GM10266 (cell line): ENCODE results near the gene MSI2.

Source experiments
- DNase-seq: peaks from one replicate; pipeline ENCODE4 v3.0.0; 2012; ENCODE audit errors: extremely low spot score
- CTCF ChIP-seq: IDR thresholded peaks from 2 replicates; pipeline ENCODE4 v1.5.1; 2012; ENCODE audit warnings: mild to moderate bottlenecking, low read depth; ENCODE audit not compliant: control insufficient read depth, insufficient read depth; ENCODE audit errors: missing control alignments

Gene MSI2

DNA sequence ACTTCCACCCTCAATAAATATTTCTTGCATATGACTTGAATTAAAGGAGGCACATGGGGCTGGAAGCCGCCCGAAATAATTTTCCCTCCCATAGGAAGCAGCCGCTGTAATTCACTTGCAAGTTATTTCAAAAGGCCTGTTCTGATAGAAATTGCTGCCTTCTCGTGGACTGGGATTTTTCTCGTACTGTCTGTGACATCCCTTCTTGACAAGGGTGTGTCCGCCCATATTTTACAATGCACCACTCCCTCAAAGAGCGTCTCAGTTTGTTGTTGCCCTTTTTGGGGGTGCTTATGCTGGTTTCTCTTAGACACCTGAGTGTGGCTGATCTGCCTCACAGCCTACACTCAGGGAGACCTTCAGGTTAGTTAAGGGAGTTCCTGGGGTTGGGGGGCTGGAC is 160.0 kb downstream of the MSI2 start:
- no peak for TF ChIP-seq CTCF
- no peak for DNase-seq

GRCh38 chr17:57417956-57418355 is 161.6 kb downstream of the MSI2 start:
- no peak for TF ChIP-seq CTCF
- DNase-seq, result no peak

DNA sequence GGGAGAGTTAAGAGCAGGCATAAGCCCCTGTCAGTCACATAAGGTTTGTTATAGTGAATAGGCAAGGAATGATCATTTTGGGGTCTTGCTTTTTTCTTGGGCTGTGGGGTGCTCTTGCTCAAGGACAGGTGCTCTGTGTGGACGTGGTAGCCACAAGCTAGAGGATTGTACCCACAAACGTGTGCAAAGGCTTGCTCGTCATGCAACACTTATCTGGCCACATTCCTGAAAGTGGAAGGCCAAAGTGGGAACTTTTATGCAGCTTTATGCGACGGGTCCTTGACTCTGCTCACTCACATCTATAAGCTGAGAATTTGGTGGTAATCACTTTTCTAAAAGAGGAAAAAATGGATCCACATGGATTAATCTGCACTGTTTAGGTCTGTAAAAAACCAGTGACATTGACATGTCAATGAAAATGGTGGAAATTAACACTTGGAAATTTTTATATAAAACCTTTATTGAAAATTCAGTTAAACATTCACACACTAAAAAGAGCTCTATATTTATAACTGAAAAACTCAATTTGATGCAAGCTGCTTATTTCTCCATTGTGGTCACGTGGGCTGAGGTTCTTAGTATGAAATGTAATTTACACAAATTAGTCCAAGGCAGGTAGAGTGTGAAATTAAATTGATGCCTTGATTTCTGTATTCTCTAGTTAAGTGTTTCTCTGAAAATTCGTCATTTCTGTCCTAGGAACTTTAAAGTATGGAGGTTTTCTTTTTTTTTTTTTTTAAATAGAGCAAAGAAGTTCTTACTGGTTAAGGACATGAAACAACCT is 162.3 kb downstream of the MSI2 start:
- no peak for TF ChIP-seq CTCF
- DNase-seq, result no peak

GRCh38 chr17:57419940-57420550 is 163.7 kb downstream of the MSI2 start:
- no peak for DNase-seq
- peak; percentile 5 for TF ChIP-seq CTCF

DNA sequence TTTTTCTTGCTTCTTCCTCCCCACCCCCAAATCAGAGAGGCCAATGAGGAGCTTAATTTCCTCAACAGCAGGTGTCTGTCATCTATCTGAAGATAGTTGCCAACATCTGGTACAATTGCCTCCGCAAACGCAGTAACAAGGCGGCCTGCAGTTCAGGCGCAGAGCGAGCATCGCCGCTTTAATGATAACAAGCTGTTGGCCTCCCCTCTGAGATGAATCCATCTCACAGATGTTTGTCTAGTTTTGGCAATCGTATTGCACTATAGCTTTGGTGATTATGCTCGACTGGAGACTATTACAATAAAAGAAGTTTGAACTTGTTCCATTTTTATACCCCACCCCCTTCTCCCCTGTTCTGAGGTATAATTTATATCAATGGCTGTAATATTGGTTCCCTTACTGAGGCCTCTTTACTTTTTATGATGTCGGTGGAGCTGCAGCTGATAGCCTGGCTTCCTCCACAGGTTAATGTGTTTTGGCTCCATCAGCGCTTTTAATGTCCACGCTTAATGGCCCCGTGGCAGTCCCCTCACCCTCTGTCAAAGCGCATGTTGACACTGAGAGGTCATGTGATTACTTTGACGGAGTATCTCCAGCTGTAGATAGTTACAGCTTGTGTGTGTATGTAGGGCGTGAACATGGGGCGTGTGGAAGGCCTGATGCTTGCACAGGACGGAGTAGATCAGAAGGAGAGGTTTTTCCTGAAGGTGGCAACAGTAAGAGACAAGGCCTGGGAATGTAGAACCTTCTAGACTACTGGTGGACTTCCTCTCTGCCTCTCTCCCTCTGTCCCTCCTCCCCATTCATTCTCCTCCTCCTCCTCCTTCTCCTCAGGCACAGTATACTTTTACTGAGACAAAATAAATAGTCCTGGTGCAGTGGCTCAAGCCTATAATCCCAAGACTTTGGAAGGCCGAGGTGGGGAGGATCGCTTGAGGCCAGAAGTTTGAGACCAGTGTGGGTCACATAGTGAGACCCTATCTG is 164.7 kb downstream of the MSI2 start:
- DNase-seq, result no peak
- TF ChIP-seq CTCF, result no peak

DNA sequence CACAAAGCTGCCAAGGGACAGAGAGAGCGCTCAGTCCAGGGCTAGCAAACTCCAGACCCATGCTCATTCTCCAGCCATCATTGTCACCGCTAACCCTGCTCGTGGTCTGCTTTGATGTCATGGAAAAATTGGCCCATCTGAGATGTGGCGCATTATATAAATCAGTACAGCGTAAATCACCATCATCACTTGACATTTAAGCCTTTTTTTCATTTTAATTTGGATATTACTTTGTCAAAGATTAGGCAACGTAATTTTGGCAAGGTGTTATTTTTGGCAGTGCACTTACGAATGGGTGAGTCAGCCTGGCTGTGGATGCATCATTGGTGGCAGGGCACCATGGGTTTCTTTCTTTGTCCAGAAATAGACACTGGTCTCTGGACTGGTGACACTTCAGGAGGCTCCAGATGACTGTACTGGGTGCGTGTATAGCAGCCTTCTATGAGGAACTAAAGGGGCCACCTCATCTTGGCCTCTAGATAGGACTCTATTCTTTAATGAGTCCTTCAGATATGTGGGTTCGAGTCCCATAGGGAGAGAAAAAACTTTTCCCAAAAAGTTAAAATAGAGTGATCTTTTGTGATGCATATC is 166.3 kb downstream of the MSI2 start:
- peak; percentile 42 for DNase-seq
- no peak for TF ChIP-seq CTCF
